Measurements from ENCODE around the gene PIP4K2A. TPM values are rescaled to one million over a fixed set of nuclear protein-coding genes. Genes with fewer than 3 reads are reported as not detected.

PIP4K2A gene
- total RNA-seq, 2 donors from 2014 or later = 13.2 to 17.4 TPM

GRCh38 chr10:22599048-22599561 is 115.3 kb downstream of the PIP4K2A start:
- Histone ChIP-seq H3K4me3 (no peak overlapping the region), H3K4me1 (replicated peaks) (no peaks in the 10 kb centered on the region), H3K27ac (no peak overlapping the region), H3K36me3 (no peaks in the 10 kb centered on the region), H3K27me3 (replicated peaks; ENCODE audit: insufficient read depth) (no peaks in the 10 kb centered on the region), H3K9me3 (no peaks in the 10 kb centered on the region)
- TF ChIP-seq POLR2AphosphoS5 (IDR thresholded peaks at IDR 0.05) (no peak), POLR2A (IDR thresholded peaks at IDR 0.05) (no peak), CTCF (IDR thresholded peaks at IDR 0.05) (no peak)
- WGBS = 56% methylated on average over 4 of the region's 4 CpGs
- intact Hi-C loops (cut with DNase I) = loop anchor here (10.0 kb wide), 1 partner anchor 386 kb away; no protein-coding TSS in a partner anchor
- DNase-seq (ENCODE audit: low spot score) = no peak

GRCh38 chr10:22598478-22598877 is 115.9 kb downstream of the PIP4K2A start:
- TF ChIP-seq POLR2AphosphoS5 (IDR thresholded peaks at IDR 0.05) = no peak
- no peak for TF ChIP-seq CTCF (IDR thresholded peaks at IDR 0.05)
- no peak for TF ChIP-seq POLR2A (IDR thresholded peaks at IDR 0.05)
- DNase-seq (ENCODE audit: low spot score) = no peak
- intact Hi-C loops (cut with DNase I) = loop anchor here (10.0 kb wide), 1 partner anchor 386 kb away; no protein-coding TSS in a partner anchor
- Histone ChIP-seq H3K9me3 (no peaks in the 10 kb centered on the region), H3K4me1 (replicated peaks) (no peaks in the 10 kb centered on the region), H3K27me3 (replicated peaks; ENCODE audit: insufficient read depth) (no peaks in the 10 kb centered on the region), H3K4me3 (no peak overlapping the region), H3K36me3 (no peaks in the 10 kb centered on the region), H3K27ac (no peak overlapping the region)
- WGBS = 68% methylated on average over 3 of the region's 3 CpGs

GRCh38 chr10:22597138-22597537 is 117.2 kb downstream of the PIP4K2A start:
- no peak overlapping the region for H3K4me3 ChIP-seq
- intact Hi-C loops (cut with DNase I) = loop anchor here (10.0 kb wide), 1 partner anchor 388 kb away; no protein-coding TSS in a partner anchor
- 86% methylated on average over 5 of the region's 5 CpGs for WGBS
- no peaks in the 10 kb centered on the region for H3K4me1 ChIP-seq (replicated peaks)
- H3K9me3 ChIP-seq = no peaks in the 10 kb centered on the region
- no peak overlapping the region for H3K27ac ChIP-seq
- no peak for DNase-seq (ENCODE audit: low spot score)
- no peaks in the 10 kb centered on the region for H3K27me3 ChIP-seq (replicated peaks; ENCODE audit: insufficient read depth)
- no peaks in the 10 kb centered on the region for H3K36me3 ChIP-seq
- TF ChIP-seq POLR2A (IDR thresholded peaks at IDR 0.05) (no peak), CTCF (IDR thresholded peaks at IDR 0.05) (no peak), POLR2AphosphoS5 (IDR thresholded peaks at IDR 0.05) (no peak)

GRCh38 chr10:22593636-22594198 is 120.7 kb downstream of the PIP4K2A start:
- H3K27ac ChIP-seq = no peak overlapping the region
- TF ChIP-seq POLR2A (IDR thresholded peaks at IDR 0.05) = no peak
- TF ChIP-seq CTCF (IDR thresholded peaks at IDR 0.05) = peak in 1 of 4 experiments; percentile 32
- peak; percentile 40 for TF ChIP-seq POLR2AphosphoS5 (IDR thresholded peaks at IDR 0.05)
- H3K4me1 ChIP-seq (replicated peaks) = no peaks in the 10 kb centered on the region
- no peaks in the 10 kb centered on the region for H3K9me3 ChIP-seq
- 43% methylated on average over 3 of the region's 3 CpGs for WGBS
- no peak overlapping the region for H3K4me3 ChIP-seq
- H3K27me3 ChIP-seq (replicated peaks; ENCODE audit: insufficient read depth) = no peaks in the 10 kb centered on the region
- intact Hi-C loops (cut with DNase I) = loop anchor here (10.0 kb wide), 1 partner anchor 391 kb away; no protein-coding TSS in a partner anchor
- H3K36me3 ChIP-seq = no peaks in the 10 kb centered on the region
- DNase-seq (ENCODE audit: low spot score) = no peak

- no peak overlapping the region for H3K4me3 ChIP-seq
- no peak for DNase-seq (ENCODE audit: low spot score)
- no peaks in the 10 kb centered on the region for H3K9me3 ChIP-seq
- no peaks in the 10 kb centered on the region for H3K36me3 ChIP-seq
- no peak for TF ChIP-seq POLR2AphosphoS5 (IDR thresholded peaks at IDR 0.05)
- TF ChIP-seq CTCF (IDR thresholded peaks at IDR 0.05) = no peak
- TF ChIP-seq POLR2A (IDR thresholded peaks at IDR 0.05) = no peak
- H3K4me1 ChIP-seq (replicated peaks) = no peaks in the 10 kb centered on the region
- H3K27ac ChIP-seq = no peak overlapping the region
- 72% methylated on average over 3 of the region's 3 CpGs for WGBS
- intact Hi-C loops (cut with DNase I) = loop anchor here (10.0 kb wide), 1 partner anchor 392 kb away; no protein-coding TSS in a partner anchor
- H3K27me3 ChIP-seq (replicated peaks; ENCODE audit: insufficient read depth) = no peaks in the 10 kb centered on the region
These were observed 121.4 kb downstream of the PIP4K2A start for GRCh38 chr10:22593026-22593425.

Data from prostate gland (tissue), 2 donors.